A673 (cell line): ENCODE measurements around the gene SERPINB1.

ENCODE experiments used
- CTCF ChIP-seq: fragments of 300-800, 200-600 bp; sonication (generic); conservative IDR thresholded peaks from 2 replicates; pipeline ENCODE4 v1.5.1; 2017; ENCODE audit warnings: low read depth, mild to moderate bottlenecking, antibody characterized with exemption, low read length, moderate library complexity, mixed read lengths
- EZH2 ChIP-seq: fragments of 200-600 bp; sonication (generic); IDR thresholded peaks from 2 replicates; pipeline ENCODE4 v1.6.1; 2017; ENCODE audit warnings: borderline replicate concordance, low read depth, mild to moderate bottlenecking, mixed read lengths, antibody characterized with exemption, low read length; ENCODE audit not compliant: poor library complexity, severe bottlenecking

- TF ChIP-seq CTCF (no peak), EZH2 (no peak)
Observed at GRCh38 chr6:2795956-2796355, 45.7 kb downstream of the SERPINB1 start.
